HG02885 (cell line): ENCODE data around the gene DOK5.
A peak's percentile ranks its signal among the peaks of the same experiment; 100 is the strongest.

Experiments used
- ATAC-seq: cut with Tn5 transposase; IDR thresholded peaks from one replicate; pipeline ENCODE4 v1.9.1; 2021; ENCODE audit warnings: mild to moderate bottlenecking; ENCODE audit not compliant: unreplicated experiment, poor library complexity

Gene DOK5

DNA sequence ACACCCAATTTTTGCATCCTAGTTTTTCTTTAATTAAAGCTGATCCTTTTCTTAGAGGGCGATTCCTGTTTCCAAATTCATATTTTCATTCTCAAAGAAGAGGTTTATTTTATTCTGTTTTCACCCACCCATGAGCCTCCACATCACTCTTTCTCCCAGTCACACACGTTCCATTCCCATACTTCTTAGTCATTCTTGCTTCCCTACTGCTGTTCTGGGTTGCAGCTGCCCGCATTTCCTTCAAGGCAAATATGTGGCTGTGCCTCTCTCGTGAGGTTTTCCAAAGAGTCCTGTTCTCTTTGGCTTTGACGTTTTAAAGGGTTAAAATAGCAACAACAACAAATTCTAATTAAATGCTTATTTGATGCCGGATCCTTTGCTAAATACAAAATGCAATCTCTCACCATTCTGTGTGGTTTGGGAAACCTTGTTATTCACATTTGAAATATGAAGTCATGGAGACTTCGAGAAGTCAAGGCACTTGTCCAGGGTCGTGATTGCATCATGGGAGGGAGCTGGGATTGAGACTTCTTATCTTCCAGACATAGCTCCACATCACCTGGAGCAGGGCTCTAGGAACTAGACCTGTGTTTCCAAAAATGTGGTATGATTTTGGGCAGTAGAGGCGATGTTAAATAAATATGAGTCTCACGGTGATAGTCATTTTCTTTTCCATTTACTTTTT lies 126.6 kb downstream of the DOK5 start:
- no peak for ATAC-seq

- ATAC-seq = no peak
Measured at GRCh38 chr20:54605319-54605718, 129.9 kb downstream of the DOK5 start.

- peak; percentile 84 for ATAC-seq
Measured at GRCh38 chr20:54606380-54606779, 131.0 kb downstream of the DOK5 start.

GRCh38 chr20:54608039-54608745 lies 132.8 kb downstream of the DOK5 start:
- ATAC-seq = no peak

DNA sequence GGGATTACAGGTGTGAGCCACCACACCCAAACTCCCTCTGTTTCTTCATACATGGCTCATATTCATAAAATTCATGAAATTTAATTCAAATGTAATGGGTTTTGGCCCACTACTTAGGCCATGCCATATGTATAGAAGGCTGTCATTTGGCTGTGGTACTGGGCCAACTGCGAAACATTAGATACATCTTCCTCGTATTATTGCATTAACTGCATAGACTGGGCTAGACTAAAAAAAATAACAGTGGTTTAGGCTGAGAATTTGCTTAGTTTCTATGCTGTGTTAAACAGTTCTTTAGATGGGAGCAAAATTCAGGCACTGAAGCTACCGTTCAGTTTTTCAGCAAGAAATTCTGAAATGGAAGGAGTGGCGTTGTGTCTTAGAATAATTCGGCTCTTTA lies 133.6 kb downstream of the DOK5 start:
- no peak for ATAC-seq

GRCh38 chr20:54611708-54612412 lies 136.5 kb downstream of the DOK5 start:
- no peak for ATAC-seq

DNA sequence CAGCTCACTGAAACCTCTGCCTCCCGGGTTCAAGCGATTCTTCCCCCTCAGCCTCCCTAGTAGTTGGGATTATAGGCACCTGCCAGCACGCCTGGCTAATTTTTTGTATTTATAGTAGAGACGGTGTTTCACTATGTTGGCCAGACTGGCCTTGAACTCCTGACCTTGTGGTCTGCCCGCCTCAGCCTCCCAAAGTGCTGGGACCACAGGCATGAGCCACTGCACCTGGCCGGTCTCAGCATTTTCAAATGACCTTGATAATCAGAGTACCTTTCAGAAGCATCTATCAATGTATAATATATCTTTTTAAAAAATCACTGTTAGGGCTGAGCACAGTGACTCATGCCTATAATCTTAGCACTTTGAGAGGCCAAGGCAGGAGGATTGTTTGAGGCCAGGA lies 143.0 kb downstream of the DOK5 start:
- ATAC-seq = no peak

DNA sequence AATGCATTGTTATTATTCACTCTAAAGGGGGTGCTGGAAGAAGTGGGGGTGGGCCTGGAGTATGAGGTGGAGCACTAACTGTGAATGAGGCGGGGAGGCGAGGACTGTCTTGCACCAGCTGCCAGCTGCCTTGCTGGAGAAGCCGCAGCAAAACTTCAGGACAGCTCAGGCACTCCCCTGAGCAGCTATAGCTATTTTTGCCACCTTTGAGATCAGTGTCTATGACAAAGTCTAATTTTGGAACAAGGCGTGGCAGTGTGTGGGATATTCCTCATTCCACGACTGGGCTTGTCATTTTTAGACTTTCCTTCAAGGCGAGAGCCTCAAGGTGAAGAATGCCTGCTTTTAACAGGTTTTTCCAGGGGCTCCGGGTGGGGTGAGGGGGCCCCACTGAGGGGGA lies 143.8 kb downstream of the DOK5 start:
- ATAC-seq = no peak

DNA sequence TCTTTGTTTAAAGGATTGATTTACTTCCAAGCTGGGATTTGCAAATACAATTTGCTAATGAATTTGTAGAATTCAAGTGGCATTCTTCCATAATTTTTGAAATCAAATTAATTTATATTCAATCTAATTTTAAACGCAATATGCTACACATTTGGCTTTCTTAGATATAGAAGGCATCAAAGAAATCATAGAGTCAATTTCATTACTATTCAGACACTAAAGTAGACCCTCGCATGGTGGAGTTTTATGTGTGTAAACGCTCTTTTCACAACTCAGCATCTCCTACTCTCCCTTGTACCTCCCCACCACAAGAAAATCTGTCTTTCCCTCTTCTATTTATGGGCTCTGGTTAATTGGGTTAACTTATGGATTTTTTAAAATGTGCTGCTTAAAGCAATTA lies 144.3 kb downstream of the DOK5 start:
- ATAC-seq = no peak

- no peak for ATAC-seq
Measured at GRCh38 chr20:54620611-54621010, 145.2 kb downstream of the DOK5 start.

- no peak for ATAC-seq
Measured at GRCh38 chr20:54622333-54623295, 147.2 kb downstream of the DOK5 start.

DNA sequence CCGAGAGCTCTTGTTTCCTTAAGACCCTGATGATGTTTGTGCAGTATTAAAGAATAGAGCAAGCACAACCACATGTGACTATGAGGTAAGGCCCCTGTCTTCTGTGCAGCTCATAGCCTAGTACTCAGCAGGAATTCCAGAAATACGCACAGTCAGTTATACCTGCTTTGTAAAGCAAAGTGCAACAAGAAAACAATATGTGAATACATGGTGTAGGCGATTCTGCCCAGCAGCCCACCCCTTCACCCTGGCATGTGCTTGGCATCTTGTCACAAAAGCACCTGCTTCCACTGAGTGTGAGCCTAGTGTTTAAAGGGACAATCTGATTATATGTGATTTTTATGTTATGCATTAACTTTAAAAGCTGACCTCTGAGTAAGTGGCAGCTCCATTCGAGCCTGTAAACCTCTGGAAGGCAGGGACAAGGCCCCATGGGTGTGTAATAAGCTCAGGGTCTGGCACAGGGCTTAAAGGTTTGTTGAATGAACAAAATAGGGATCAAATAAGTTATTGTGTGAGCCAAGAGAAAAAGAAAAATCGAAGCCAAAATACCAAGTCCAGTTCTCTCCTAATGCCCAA lies 148.7 kb downstream of the DOK5 start:
- ATAC-seq = no peak

GRCh38 chr20:54624706-54625390 lies 149.5 kb downstream of the DOK5 start:
- ATAC-seq = no peak

- ATAC-seq = no peak
Measured at GRCh38 chr20:54625497-54625896, 150.1 kb downstream of the DOK5 start.

DNA sequence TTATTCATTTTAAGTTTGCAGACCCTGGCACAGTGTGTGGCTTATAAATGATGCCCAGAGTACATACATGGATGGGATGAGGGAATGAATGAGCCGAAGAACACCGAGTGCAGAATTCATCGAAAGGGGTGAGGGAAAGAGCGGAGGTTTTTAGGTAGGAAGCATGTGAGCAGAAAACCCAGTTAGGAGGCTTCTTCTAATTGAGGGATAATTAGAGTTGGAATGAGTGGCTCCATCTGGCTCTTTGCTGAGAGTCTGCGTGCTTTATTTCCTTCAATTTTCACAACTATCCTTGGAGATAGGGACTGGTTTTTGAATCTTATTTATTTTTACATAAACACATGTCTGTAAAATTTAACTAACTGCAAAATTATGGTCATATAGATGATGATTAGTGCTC lies 150.7 kb downstream of the DOK5 start:
- no peak for ATAC-seq

- no peak for ATAC-seq
Measured at GRCh38 chr20:54629632-54630031, 154.2 kb downstream of the DOK5 start.

DNA sequence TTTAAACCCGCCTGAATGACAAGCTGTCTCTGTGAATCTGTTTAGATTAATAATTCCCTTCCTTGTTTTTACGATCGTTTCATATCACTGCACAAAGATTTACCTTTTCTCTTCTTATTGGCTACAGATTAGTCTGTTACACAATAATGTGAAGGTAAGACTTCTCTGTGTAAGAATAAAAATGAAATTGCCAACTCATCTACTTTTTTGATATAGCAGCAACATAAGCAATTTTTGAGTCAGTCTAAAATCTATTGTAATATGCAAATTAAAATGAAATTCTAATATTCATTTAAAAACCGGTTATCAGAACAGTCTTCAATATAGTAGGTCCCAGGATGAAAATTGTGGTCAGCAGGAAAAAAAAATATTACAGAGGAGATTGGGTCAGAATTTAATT lies 155.2 kb downstream of the DOK5 start:
- ATAC-seq = no peak

DNA sequence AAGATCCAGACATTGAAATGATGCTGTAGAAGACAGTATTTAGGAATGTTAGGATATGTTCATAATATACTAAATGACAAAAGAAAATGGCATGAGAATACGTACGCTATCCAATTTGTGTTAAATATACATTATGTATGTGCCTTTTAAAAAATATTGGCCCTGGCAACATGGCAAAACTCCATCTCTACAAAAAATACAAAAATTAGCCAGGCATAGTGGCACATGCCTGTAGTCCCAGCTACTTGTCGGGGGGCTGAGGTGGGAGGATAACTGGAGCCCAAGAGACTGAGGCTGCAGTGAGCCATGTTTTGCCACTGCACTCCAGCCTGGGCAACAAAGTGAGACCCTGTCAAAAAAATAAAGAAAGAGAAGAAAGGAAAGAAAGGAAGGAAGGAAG lies 155.7 kb downstream of the DOK5 start:
- no peak for ATAC-seq
